A673 (cell line): ENCODE data around the gene ATP13A4. TPM values are rescaled to one million over a fixed set of nuclear protein-coding genes. Genes with fewer than 3 reads are reported as not detected.

ENCODE experiments used
- BruUV-seq: library from RNA; stranded (reverse); fragments of 400-500 nt; replicated peaks from 2 replicates; lab custom pipeline; 2021; lab: Mats Ljungman, UMichigan
- CTCF ChIA-PET: fragments of 300-600 bp; sonication (Branson Sonifier 250); formaldehyde crosslinking; loops from one replicate; lab custom pipeline; 2022; ENCODE audit warnings: antibody characterized with exemption; lab: Charles Lee
- POLR2A ChIA-PET: fragments of 300-600 bp; sonication (Branson Sonifier 250); formaldehyde crosslinking; loops from one replicate; lab custom pipeline; 2022; ENCODE audit warnings: antibody characterized with exemption; ENCODE audit not compliant: low non-redundant PET; lab: Charles Lee
- DNase-seq: peaks from one replicate; pipeline ENCODE4 v3.0.0-alpha.2; 2015; ENCODE audit warnings: low spot score
- H3K27ac ChIP-seq: fragments of 200-600 bp; sonication (generic); 2 replicates; pipeline ENCODE4 v1.5.1; 2016; ENCODE audit warnings: mixed run types, low read depth, mild to moderate bottlenecking, mixed read lengths, antibody characterized with exemption, low read length; ENCODE audit not compliant: poor library complexity, severe bottlenecking
- H3K27me3 ChIP-seq: fragments of 200-600 bp; sonication (generic); replicated peaks from 2 replicates; pipeline ENCODE4 v1.6.1; 2017; ENCODE audit warnings: mixed run types, low read depth, mild to moderate bottlenecking, mixed read lengths, antibody characterized with exemption, low read length; ENCODE audit not compliant: insufficient read depth, poor library complexity
- H3K36me3 ChIP-seq: fragments of 200-600 bp; sonication (generic); 2 replicates; pipeline ENCODE4 v1.6.1; 2016; ENCODE audit warnings: mixed run types, mild to moderate bottlenecking, mixed read lengths, antibody characterized with exemption, low read length; ENCODE audit not compliant: insufficient read depth, poor library complexity, severe bottlenecking
- H3K4me1 ChIP-seq: fragments of 200-600 bp; sonication (generic); 2 replicates; pipeline ENCODE4 v1.6.1; 2017; ENCODE audit warnings: mixed run types, mild to moderate bottlenecking, mixed read lengths, antibody characterized with exemption, low read length; ENCODE audit not compliant: insufficient read depth, poor library complexity, severe bottlenecking
- H3K4me3 ChIP-seq: fragments of 200-600 bp; sonication (generic); 2 replicates; pipeline ENCODE4 v1.5.1; 2016; ENCODE audit warnings: low read depth, mixed run types, mild to moderate bottlenecking, mixed read lengths, low read length; ENCODE audit not compliant: poor library complexity, severe bottlenecking
- H3K9me3 ChIP-seq: fragments of 200-600 bp; sonication (generic); 2 replicates; pipeline ENCODE4 v1.6.1; 2016; ENCODE audit warnings: mixed run types, low read depth, mild to moderate bottlenecking, mixed read lengths, antibody characterized with exemption, low read length; ENCODE audit not compliant: poor library complexity, severe bottlenecking
- EZH2 ChIP-seq: fragments of 200-600 bp; sonication (generic); IDR thresholded peaks from 2 replicates; pipeline ENCODE4 v1.6.1; 2017; ENCODE audit warnings: borderline replicate concordance, low read depth, mild to moderate bottlenecking, mixed read lengths, antibody characterized with exemption, low read length; ENCODE audit not compliant: poor library complexity, severe bottlenecking
- intact Hi-C: fragments of 100-400 bp; cut with micrococcal nuclease; formaldehyde crosslinking; loops from one replicate; pipeline ENCODE4 v1.10.0; 2022; ENCODE audit not compliant: unreplicated experiment
- total RNA-seq: library from RNA; stranded (reverse); gene quantifications from 2 replicates; pipeline ENCODE4 v1.2.3, GENCODE V29; 2021
- TF ChIP-seq, protein P1 (sequence below): fragments of 300-800, 200-600 bp; sonication (generic); conservative IDR thresholded peaks from 2 replicates; pipeline ENCODE4 v1.5.1; 2017; ENCODE audit warnings: low read depth, mild to moderate bottlenecking, antibody characterized with exemption, low read length, moderate library complexity, mixed read lengths

The ATP13A4 gene
- total RNA-seq, 1 experiment from 2014 or later, result not detected

GRCh38 chr3:193388361-193388760, 166.3 kb downstream of the ATP13A4 start:
- intact Hi-C loops, result no loop called here
- H3K4me3 ChIP-seq, result no peak overlapping the region
- ChIA-PET CTCF (no interaction called here), POLR2A (no interaction called here)
- no TSS peak for BruUV-seq
- no peaks in the 10 kb centered on the region for H3K27me3 ChIP-seq
- H3K4me1 ChIP-seq, result no peaks in the 10 kb centered on the region
- no peak for DNase-seq
- TF ChIP-seq, protein P1, sequence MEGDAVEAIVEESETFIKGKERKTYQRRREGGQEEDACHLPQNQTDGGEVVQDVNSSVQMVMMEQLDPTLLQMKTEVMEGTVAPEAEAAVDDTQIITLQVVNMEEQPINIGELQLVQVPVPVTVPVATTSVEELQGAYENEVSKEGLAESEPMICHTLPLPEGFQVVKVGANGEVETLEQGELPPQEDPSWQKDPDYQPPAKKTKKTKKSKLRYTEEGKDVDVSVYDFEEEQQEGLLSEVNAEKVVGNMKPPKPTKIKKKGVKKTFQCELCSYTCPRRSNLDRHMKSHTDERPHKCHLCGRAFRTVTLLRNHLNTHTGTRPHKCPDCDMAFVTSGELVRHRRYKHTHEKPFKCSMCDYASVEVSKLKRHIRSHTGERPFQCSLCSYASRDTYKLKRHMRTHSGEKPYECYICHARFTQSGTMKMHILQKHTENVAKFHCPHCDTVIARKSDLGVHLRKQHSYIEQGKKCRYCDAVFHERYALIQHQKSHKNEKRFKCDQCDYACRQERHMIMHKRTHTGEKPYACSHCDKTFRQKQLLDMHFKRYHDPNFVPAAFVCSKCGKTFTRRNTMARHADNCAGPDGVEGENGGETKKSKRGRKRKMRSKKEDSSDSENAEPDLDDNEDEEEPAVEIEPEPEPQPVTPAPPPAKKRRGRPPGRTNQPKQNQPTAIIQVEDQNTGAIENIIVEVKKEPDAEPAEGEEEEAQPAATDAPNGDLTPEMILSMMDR, result no peak
- no peak for TF ChIP-seq EZH2
- no peak overlapping the region for H3K27ac ChIP-seq
- H3K36me3 ChIP-seq, result no peaks in the 10 kb centered on the region
- no peaks in the 10 kb centered on the region for H3K9me3 ChIP-seq

DNA sequence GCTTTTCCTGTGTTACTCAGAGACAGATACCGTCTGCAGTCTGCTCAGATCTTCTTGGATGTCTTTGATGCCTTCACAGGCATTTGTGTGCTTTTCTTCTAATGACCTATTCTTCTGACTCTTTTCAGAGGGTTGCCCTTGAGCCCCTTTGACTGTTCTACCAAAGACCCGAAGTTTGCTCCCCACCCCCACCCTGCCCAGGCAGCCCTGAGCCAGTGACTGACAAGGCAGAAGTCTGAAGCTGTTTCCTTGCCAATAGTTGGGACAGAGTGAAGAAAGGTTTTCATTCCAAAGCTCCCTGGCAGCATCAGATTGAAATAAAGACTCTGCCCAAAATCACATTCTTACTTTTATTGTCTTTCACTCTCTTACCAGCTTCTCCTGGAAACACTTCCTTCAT, 167.1 kb downstream of the ATP13A4 start:
- no peaks in the 10 kb centered on the region for H3K4me1 ChIP-seq
- intact Hi-C loops, result no loop called here
- CTCF ChIA-PET, result no interaction called here

GRCh38 chr3:193378706-193379105, 176.0 kb downstream of the ATP13A4 start, which contains the start of gene ATP13A5:
Gene ATP13A5, minus strand, starts transcription at chr3:193378753. Its CDS starts 28 bp downstream, at chr3:193378725.
- ChIA-PET CTCF (no interaction called here), POLR2A (no interaction called here)
- Histone ChIP-seq H3K9me3 (no peaks in the 10 kb centered on the region), H3K27me3 (no peaks in the 10 kb centered on the region), H3K4me3 (no peak within 1 kb of the TSS), H3K27ac (no peak within 1 kb of the TSS), H3K4me1 (no peaks in the 10 kb centered on the region), H3K36me3 (no peaks in the 10 kb centered on the region)
- DNase-seq, result no peak
- TF ChIP-seq, protein P1, result no peak
- no peak for TF ChIP-seq EZH2
- no TSS peak for BruUV-seq
- intact Hi-C loops, result no loop called here

More for the DNA sequence above, 167.1 kb downstream of the ATP13A4 start:
- Histone ChIP-seq H3K27me3 (no peaks in the 10 kb centered on the region), H3K36me3 (no peaks in the 10 kb centered on the region), H3K27ac (no peak overlapping the region), H3K4me3 (no peak overlapping the region), H3K9me3 (no peaks in the 10 kb centered on the region)
- no TSS peak for BruUV-seq
- DNase-seq, result no peak
- TF ChIP-seq EZH2, result no peak
- TF ChIP-seq, protein P1, result no peak
- POLR2A ChIA-PET, result no interaction called here
